LoVo (cell line): ENCODE measurements around the gene RARB.

Experiments used
- DNase-seq: peaks from one replicate; pipeline ENCODE4 v3.0.0-alpha.2; 2016; ENCODE audit warnings: low spot score

Gene RARB

GRCh38 chr3:25578059-25578458, 150.0 kb downstream of the RARB start:
- DNase-seq = no peak

- DNase-seq = no peak
Observed at GRCh38 chr3:25580534-25580933, 152.5 kb downstream of the RARB start.

GRCh38 chr3:25581335-25581734, 153.3 kb downstream of the RARB start:
- no peak for DNase-seq

- DNase-seq = no peak
Observed at GRCh38 chr3:25581823-25582222, 153.8 kb downstream of the RARB start.

GRCh38 chr3:25582242-25582641, 154.2 kb downstream of the RARB start:
- peak; percentile 5 for DNase-seq

- no peak for DNase-seq
Observed at GRCh38 chr3:25583343-25583742, 155.3 kb downstream of the RARB start.

GRCh38 chr3:25584011-25584789, 156.1 kb downstream of the RARB start:
- DNase-seq = no peak

- DNase-seq = no peak
Observed at GRCh38 chr3:25585361-25586166, 157.5 kb downstream of the RARB start.

- no peak for DNase-seq
Observed at GRCh38 chr3:25586167-25586505, 158.1 kb downstream of the RARB start.

- no peak for DNase-seq
Observed at GRCh38 chr3:25586553-25586952, 158.5 kb downstream of the RARB start.

GRCh38 chr3:25587094-25587493, 159.0 kb downstream of the RARB start:
- no peak for DNase-seq

- no peak for DNase-seq
Observed at GRCh38 chr3:25587526-25587925, 159.5 kb downstream of the RARB start.

- DNase-seq = no peak
Observed at GRCh38 chr3:25587975-25588374, 159.9 kb downstream of the RARB start.

- no peak for DNase-seq
Observed at GRCh38 chr3:25588441-25589103, 160.5 kb downstream of the RARB start.

- no peak for DNase-seq
Observed at GRCh38 chr3:25589104-25589782, 161.2 kb downstream of the RARB start.

- DNase-seq = no peak
Observed at GRCh38 chr3:25589783-25590258, 161.8 kb downstream of the RARB start.

GRCh38 chr3:25592510-25592968, 164.5 kb downstream of the RARB start:
- DNase-seq = peak; percentile 42

GRCh38 chr3:25593001-25593400, 164.9 kb downstream of the RARB start:
- no peak for DNase-seq

- DNase-seq = peak; percentile 5
Observed at GRCh38 chr3:25594007-25594502, 166.0 kb downstream of the RARB start.

- DNase-seq = no peak
Observed at GRCh38 chr3:25597535-25598101, 169.6 kb downstream of the RARB start.

GRCh38 chr3:25603703-25604102, 175.6 kb downstream of the RARB start:
- DNase-seq = no peak
